K562 (cell line): ENCODE measurements around the gene MTHFR. TPM values are rescaled to one million over a fixed set of nuclear protein-coding genes. Genes with fewer than 3 reads are reported as not detected.
A peak's percentile ranks its signal among the peaks of the same experiment; 100 is the strongest.

ENCODE experiments used
- AFF1 ChIP-seq, 2 experiments: fragments of 450-650 bp; IDR thresholded peaks; 2 replicates each; pipeline ENCODE4 v1.6.1; 2018; ENCODE audit warnings: mild to moderate bottlenecking in 2 of 2, low read depth in 1 of 2; ENCODE audit not compliant: partially characterized antibody in 2 of 2
- ATF1 ChIP-seq, 2 experiments: fragments of 450-650 bp in 1 of 2; IDR thresholded peaks; 2 replicates each; pipeline ENCODE4 v1.6.1; 2016; ENCODE audit warnings: missing compliant biosample characterization in 1 of 2, missing genetic modification characterization in 1 of 2
- CSDE1 ChIP-seq, 2 experiments: fragments of 450-650 bp; IDR thresholded peaks; 2 replicates each; pipeline ENCODE4 v1.6.1; 2016; ENCODE audit warnings: mild to moderate bottlenecking in 1 of 2
- E2F8 ChIP-seq: fragments of 450-650 bp; IDR thresholded peaks from 2 replicates; pipeline ENCODE4 v1.7.1; 2018; ENCODE audit warnings: mild to moderate bottlenecking, low read depth; ENCODE audit not compliant: partially characterized antibody
- KAT7 ChIP-seq: sonication (generic); formaldehyde crosslinking; IDR thresholded peaks from 2 replicates; pipeline ENCODE4 v1.8.0; 2022; ENCODE audit warnings: missing genetic modification reagents, mild to moderate bottlenecking, borderline replicate concordance
- KHSRP ChIP-seq: fragments of 450-650 bp; IDR thresholded peaks from 2 replicates; pipeline ENCODE4 v1.6.1; 2017
- NFIC ChIP-seq: fragments of 450-650 bp; IDR thresholded peaks from 2 replicates; pipeline ENCODE4 v1.6.1; 2017; ENCODE audit warnings: mild to moderate bottlenecking, inconsistent platforms
- POLR2B ChIP-seq: fragments of 450-650 bp; IDR thresholded peaks from 2 replicates; pipeline ENCODE4 v1.6.1; 2018; ENCODE audit warnings: low read depth; ENCODE audit not compliant: partially characterized antibody
- TFAP4 ChIP-seq: sonication (generic); formaldehyde crosslinking; IDR thresholded peaks from 2 replicates; pipeline ENCODE4 v1.8.0; 2022; ENCODE audit warnings: missing genetic modification reagents, mild to moderate bottlenecking, moderate library complexity, borderline replicate concordance
- ZBTB17 ChIP-seq: fragments of 450-650 bp; formaldehyde crosslinking; IDR thresholded peaks from 2 replicates; pipeline ENCODE4 v1.4.0; 2020; ENCODE audit warnings: mild to moderate bottlenecking
- ZMIZ1 ChIP-seq, 2 experiments: fragments of 150-350 bp in 1 of 2; IDR thresholded peaks; 2 replicates each; pipeline ENCODE4 v1.6.1; 2012 to 2016; ENCODE audit warnings: low read depth in 2 of 2, low read length in 2 of 2, mild to moderate bottlenecking in 1 of 2, moderate library complexity in 1 of 2
- ZNF174 ChIP-seq: fragments of 250-450 bp; sonication (Bioruptor Pico); IDR thresholded peaks from 2 replicates; pipeline ENCODE4 v1.4.0; 2020; ENCODE audit warnings: mild to moderate bottlenecking
- ZNF282 ChIP-seq: sonication (generic); formaldehyde crosslinking; IDR thresholded peaks from 2 replicates; pipeline ENCODE4 v1.8.1; 2023; ENCODE audit warnings: missing genetic modification reagents
- ZNF445 ChIP-seq: fragments of 250-450 bp; sonication (Bioruptor Pico); IDR thresholded peaks from 2 replicates; pipeline ENCODE4 v1.4.0; 2020; ENCODE audit warnings: low read depth, mild to moderate bottlenecking, moderate library complexity
- polyA plus RNA-seq, 8 experiments: library from polyadenylated mRNA; depleted of rRNA in 4 of 8; stranded (reverse) in 5 of 8; unstranded in 3 of 8; fragments of >200 nt; fragmentation: Nextera tagmentation in 2 of 8; fragmentation: Illumina TruSeq in 1 of 8; extraction: Ambion mirVana in 2 of 8; extraction: Trizol in 1 of 8; gene quantifications; 2 replicates each; pipeline versions ENCODE4 v1.2.1 to v1.2.3, GENCODE V29; 2011 to 2014; ENCODE audit warnings: inconsistent platforms in 1 of 8, missing spikeins in 1 of 8
- total RNA-seq, 7 experiments: library from RNA; depleted of rRNA in 6 of 7; stranded (reverse); fragments of >200 nt in 6 of 7; fragmentation: Illumina TruSeq in 2 of 7; extraction: Trizol in 2 of 7; gene quantifications; 2 replicates each; pipeline versions ENCODE4 v1.2.1 to v1.2.3, GENCODE V29; 2011 to 2021; ENCODE audit warnings: low replicate concordance in 1 of 7
- TF ChIP-seq, protein P1 (sequence below): fragments of 250-450 bp; sonication (Bioruptor Pico); IDR thresholded peaks from 2 replicates; pipeline ENCODE4 v1.8.0; 2022; ENCODE audit warnings: moderate library complexity, mild to moderate bottlenecking, inconsistent platforms

Gene MTHFR
- total and polyA plus RNA-seq, 9 of the 15 experiments (the other 6 are each of a cell fraction or from before 2014, with no cell fraction given), result 5.0 to 104 (median 62.6) TPM

GRCh38 chr1:11787251-11787803 is 18.4 kb downstream of the MTHFR start (continued):
- TF ChIP-seq AFF1 (IDR thresholded peaks at IDR 0.05; ENCODE audit: low read depth in 1 of 2, partially characterized antibody in 2 of 2) (no peak), ZMIZ1 (IDR thresholded peaks at IDR 0.05; ENCODE audit: low read depth in 2 of 2, low read length in 2 of 2) (no peak), CSDE1 (IDR thresholded peaks at IDR 0.05) (no peak), ZNF282 (no peak), ZNF174 (CRISPR knock-in tag) (0 out of 2 replicates have a peak, but pooled peaks have one; percentile 57), ZNF445 (no peak), KHSRP (no peak), KAT7 (CRISPR knock-in tag) (no peak), E2F8 (peak; percentile 76), NFIC (no peak), TFAP4 (CRISPR knock-in tag) (peak; percentile 66; the same call in 1 of the 2 replicates), POLR2B (no peak), ZBTB17 (CRISPR knock-in tag) (0 out of 2 replicates have a peak, but pooled peaks have one; percentile 14), ATF1 (CRISPR knock-in tag; IDR thresholded peaks at IDR 0.05) (no peak), ATF1 (tag; IDR thresholded peaks at IDR 0.05) (no peak)
- TF ChIP-seq, protein P1, sequence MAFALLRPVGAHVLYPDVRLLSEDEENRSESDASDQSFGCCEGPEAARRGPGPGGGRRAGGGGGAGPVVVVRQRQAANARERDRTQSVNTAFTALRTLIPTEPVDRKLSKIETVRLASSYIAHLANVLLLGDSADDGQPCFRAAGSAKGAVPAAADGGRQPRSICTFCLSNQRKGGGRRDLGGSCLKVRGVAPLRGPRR, result no peak
